Bronchial epithelial cell (primary cell): Measurements from ENCODE around the gene TCP11X2. TPM values are rescaled to one million over a fixed set of nuclear protein-coding genes. Genes with fewer than 3 reads are reported as not detected.
"Not testable (repeated sequence)": the region's sequence is repeated elsewhere in the genome, so short reads cannot be mapped to it uniquely, and the experiment has no call there.

ENCODE experiments used
- DNase-seq: peaks from one replicate; pipeline ENCODE4 v3.0.0-alpha.2; 2010; ENCODE audit warnings: low read depth
- FAIRE-seq: peaks from 2 replicates; lab custom pipeline; 2011; peaks lifted over from hg19 to GRCh38; lab: Jason Lieb, UNC
- H3K27me3 ChIP-seq: 2 replicates; pipeline ENCODE4 v1.5.1; 2011; ENCODE audit warnings: low read length; ENCODE audit not compliant: control insufficient read depth, insufficient read depth
- H3K36me3 ChIP-seq: 2 replicates; pipeline ENCODE4 v1.5.1; 2011; ENCODE audit warnings: low read length; ENCODE audit not compliant: control insufficient read depth, insufficient read depth
- H3K4me3 ChIP-seq: 2 replicates; pipeline ENCODE4 v1.5.1; 2011; ENCODE audit warnings: mild to moderate bottlenecking, low read depth, low read length, control low read depth
- total RNA-seq: library from RNA; depleted of rRNA; stranded (reverse); fragments of >200 nt; gene quantifications from 2 replicates; pipeline ENCODE4 v1.2.1, GENCODE V29; 2014

The TCP11X2 gene
- total RNA-seq, 1 donor from 2014 or later, result not detected

- not testable (repeated sequence) for H3K36me3 ChIP-seq, DNase-seq, H3K27me3 ChIP-seq, H3K4me3 ChIP-seq, FAIRE-seq
These were observed 31.7 kb downstream of the TCP11X2 start, which contains the start of gene NXF2B for GRCh38 chrX:102439908-102440307. TSS of gene NXF2B (minus strand) at chrX:102440008. CDS start at chrX:102380036, 59,972 bp downstream.

DNA sequence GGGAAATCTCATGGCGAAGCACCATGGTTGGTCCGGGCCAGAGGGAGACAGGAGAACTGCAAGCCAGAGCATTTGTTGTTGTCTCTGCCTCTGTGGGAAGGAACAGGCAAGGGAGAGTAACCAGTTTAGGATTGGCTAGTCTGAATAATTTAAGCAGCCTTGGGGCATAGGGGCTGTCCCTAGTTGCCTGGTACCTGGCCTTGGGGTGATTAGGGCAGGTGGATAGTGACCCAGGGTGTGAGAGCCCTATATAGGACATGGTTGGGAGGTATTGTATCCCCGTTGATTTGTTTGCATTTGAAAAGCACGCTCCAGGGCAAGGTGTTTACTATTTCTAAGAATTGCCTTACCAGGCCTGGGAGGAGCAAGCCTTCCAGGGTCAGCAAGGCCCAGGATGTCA, 57.1 kb downstream of the TCP11X2 start:
- not testable (repeated sequence) for H3K36me3 ChIP-seq, FAIRE-seq

More for the DNA sequence above, 57.1 kb downstream of the TCP11X2 start:
- H3K4me3 ChIP-seq, H3K27me3 ChIP-seq, DNase-seq: not testable (repeated sequence)

Other genes with a start within 250 kb of the TCP11X2 start
- not detected in 2 replicates for gene NXF2, start 224.6 kb downstream of the TCP11X2 start, total RNA-seq
- gene NXF2B, start 31.8 kb downstream of the TCP11X2 start, total RNA-seq, result not detected in 2 replicates
- not detected in 2 replicates for gene TMSB15A, start 44.9 kb upstream of the TCP11X2 start, total RNA-seq
- 17.4 and 20.2 TPM in 2 replicates for gene ARMCX5, start 127.7 kb upstream of the TCP11X2 start, total RNA-seq
- 0.53 and 1.2 TPM in 2 replicates for gene GPRASP1, start 179.7 kb upstream of the TCP11X2 start, total RNA-seq
- gene GPRASP2, start 240.6 kb upstream of the TCP11X2 start, total RNA-seq, result 4.2 and 9.6 TPM in 2 replicates
- 1.8 and 2.6 TPM in 2 replicates for gene GPRASP3, start 248.9 kb upstream of the TCP11X2 start, total RNA-seq